Stimulated activated CD8-positive, alpha-beta memory T cell treated with anti-CD3 and anti-CD28 coated beads, Interleukin-4, amount 100 ng/mL, for 4 hours (primary cell): Measurements from ENCODE around the gene FLRT1.

Source experiments
- DNase-seq, 2 donors: peaks; one replicate each; pipeline ENCODE4 v3.0.0-alpha.2; 2020; ENCODE audit warnings: low read depth in 2 of 2, low spot score in 1 of 2

FLRT1 gene

GRCh38 chr11:64005691-64006090 is 30.0 kb upstream of the FLRT1 start:
- no peak for DNase-seq

- DNase-seq: no peak
Measured at GRCh38 chr11:64006398-64006797, 29.3 kb upstream of the FLRT1 start.

GRCh38 chr11:64007160-64007628 is 28.5 kb upstream of the FLRT1 start:
- no peak for DNase-seq

GRCh38 chr11:64007629-64008282 is 28.0 kb upstream of the FLRT1 start:
- no peak for DNase-seq

- no peak for DNase-seq
Measured at GRCh38 chr11:64008283-64008913, 27.3 kb upstream of the FLRT1 start.

GRCh38 chr11:64008914-64009633 is 26.7 kb upstream of the FLRT1 start:
- DNase-seq: no peak

- no peak for DNase-seq
Measured at GRCh38 chr11:64009710-64010109, 26.0 kb upstream of the FLRT1 start.

GRCh38 chr11:64010783-64011182 is 24.9 kb upstream of the FLRT1 start:
- DNase-seq: no peak

GRCh38 chr11:64011371-64011770 is 24.4 kb upstream of the FLRT1 start:
- DNase-seq: no peak

GRCh38 chr11:64013141-64013896 is 22.4 kb upstream of the FLRT1 start:
- DNase-seq: no peak

- DNase-seq: no peak
Measured at GRCh38 chr11:64014356-64014755, 21.4 kb upstream of the FLRT1 start.

GRCh38 chr11:64015510-64015909 is 20.2 kb upstream of the FLRT1 start:
- DNase-seq: no peak

GRCh38 chr11:64015935-64016845 is 19.5 kb upstream of the FLRT1 start:
- no peak for DNase-seq

- no peak for DNase-seq
Measured at GRCh38 chr11:64017945-64018224, 17.8 kb upstream of the FLRT1 start.

GRCh38 chr11:64018310-64018709 is 17.4 kb upstream of the FLRT1 start:
- DNase-seq: no peak

- no peak for DNase-seq
Measured at GRCh38 chr11:64019106-64020037, 16.4 kb upstream of the FLRT1 start.

- DNase-seq: no peak
Measured at GRCh38 chr11:64020976-64021756, 14.6 kb upstream of the FLRT1 start.

GRCh38 chr11:64021757-64022093 is 14.0 kb upstream of the FLRT1 start:
- no peak for DNase-seq
